H1 (cell line): ENCODE measurements around the gene CD48. TPM values are rescaled to one million over a fixed set of nuclear protein-coding genes. Genes with fewer than 3 reads are reported as not detected.

ENCODE experiments used
- CTCF ChIA-PET: fragments of 300-600 bp; sonication (Branson Sonifier 250); formaldehyde crosslinking; loops from one replicate; lab custom pipeline; 2021; ENCODE audit not compliant: partially characterized antibody; lab: Charles Lee
- POLR2A ChIA-PET: fragments of 300-600 bp; sonication (Branson Sonifier 250); formaldehyde crosslinking; loops from one replicate; lab custom pipeline; 2021; ENCODE audit warnings: inconsistent platforms; ENCODE audit not compliant: partially characterized antibody; lab: Charles Lee
- DNase-seq, 2 experiments: peaks; one replicate each; pipeline versions ENCODE4 v3.0.0 to v3.0.0-alpha.2; 2010 to 2022; ENCODE audit warnings: low spot score in 2 of 2, low read depth in 1 of 2, mixed read lengths in 1 of 2
- FAIRE-seq: peaks from 2 replicates; lab custom pipeline; 2011; peaks lifted over from hg19 to GRCh38; lab: Jason Lieb, UNC
- H2AFZ ChIP-seq: 2 replicates; pipeline ENCODE4 v1.8.1; 2012; ENCODE audit warnings: low read length, inconsistent platforms
- H2AK5ac ChIP-seq: 2 replicates; pipeline ENCODE4 v1.6.1; 2013; ENCODE audit warnings: low read depth, low read length
- H2BK120ac ChIP-seq: replicated peaks from 2 replicates; pipeline ENCODE3; 2013; ENCODE audit warnings: low read depth, low read length, inconsistent platforms
- H2BK12ac ChIP-seq: 2 replicates; pipeline ENCODE4 v1.6.1; 2013; ENCODE audit warnings: low read depth, low read length
- H2BK15ac ChIP-seq: 2 replicates; pipeline ENCODE4 v1.6.1; 2013; ENCODE audit warnings: low read length
- H2BK20ac ChIP-seq: 2 replicates; pipeline ENCODE4 v1.6.1; 2013; ENCODE audit warnings: low read length
- H2BK5ac ChIP-seq: 2 replicates; pipeline ENCODE4 v1.6.1; 2013; ENCODE audit warnings: low read depth, low read length
- H3K14ac ChIP-seq: 2 replicates; pipeline ENCODE4 v1.6.1; 2013; ENCODE audit warnings: inconsistent platforms; ENCODE audit not compliant: insufficient read length
- H3K18ac ChIP-seq: 2 replicates; pipeline ENCODE4 v1.6.1; 2013; ENCODE audit warnings: low read length; ENCODE audit errors: extremely low read depth
- H3K23ac ChIP-seq: 2 replicates; pipeline ENCODE4 v1.6.1; 2013; ENCODE audit warnings: inconsistent platforms; ENCODE audit not compliant: insufficient read length
- H3K23me2 ChIP-seq: 2 replicates; pipeline ENCODE4 v1.6.1; 2013; ENCODE audit warnings: low read depth, low read length
- H3K27ac ChIP-seq: 2 replicates; pipeline ENCODE4 v1.6.1; 2011; ENCODE audit warnings: low read depth, low read length, inconsistent platforms
- H3K27me3 ChIP-seq, 4 experiments: replicated peaks in 1 of 4; 1 replicate in 1 of 4; 2 replicates in 3 of 4; pipeline versions ENCODE4 v1.6.1 to v1.8.1; 2011 to 2013; ENCODE audit warnings: low read length in 3 of 4, mild to moderate bottlenecking in 3 of 4, inconsistent platforms in 2 of 4, mixed read lengths in 2 of 4, moderate library complexity in 1 of 4; ENCODE audit not compliant: control insufficient read depth in 3 of 4, insufficient read depth in 3 of 4; ENCODE audit errors: extremely low read depth in 1 of 4
- H3K36me3 ChIP-seq, 4 experiments: 2 replicates each; pipeline versions ENCODE4 v1.6.1 to v1.8.1; 2011 to 2013; ENCODE audit warnings: mild to moderate bottlenecking in 4 of 4, low read length in 3 of 4, moderate library complexity in 2 of 4, control low read depth in 1 of 4, inconsistent platforms in 1 of 4; ENCODE audit not compliant: insufficient read depth in 4 of 4, control insufficient read depth in 2 of 4
- H3K4ac ChIP-seq: replicated peaks from 2 replicates; pipeline ENCODE3; 2013; ENCODE audit warnings: low read length, low read depth, mixed read lengths, inconsistent platforms; ENCODE audit not compliant: insufficient read length
- H3K4me1 ChIP-seq, 4 experiments: replicated peaks in 1 of 4; 1 replicate in 1 of 4; 2 replicates in 3 of 4; pipeline versions ENCODE4 v1.6.1 to v1.8.1; 2011 to 2013; ENCODE audit warnings: low read length in 3 of 4, inconsistent platforms in 2 of 4, mixed read lengths in 1 of 4; ENCODE audit not compliant: insufficient read depth in 4 of 4, control insufficient read depth in 3 of 4
- H3K4me2 ChIP-seq, 2 experiments: 2 replicates each; pipeline versions ENCODE4 v1.6.1 to v1.8.1; 2011 to 2013; ENCODE audit warnings: low read depth in 2 of 2, low read length in 2 of 2, control low read depth in 1 of 2, inconsistent platforms in 1 of 2, mild to moderate bottlenecking in 1 of 2; ENCODE audit not compliant: insufficient read depth in 1 of 2
- H3K4me3 ChIP-seq, 4 experiments: fragments of 200-600, 300-600 bp in 1 of 4; sonication (generic), shearing (Covaris generic), sonication (Bioruptor Twin) in 1 of 4; 2 replicates each; pipeline versions ENCODE4 v1.5.1 to v1.8.1; 2011 to 2016; ENCODE audit warnings: low read length in 4 of 4, low read depth in 3 of 4, control low read depth in 2 of 4, inconsistent platforms in 2 of 4, mild to moderate bottlenecking in 2 of 4, mixed read lengths in 1 of 4, moderate library complexity in 1 of 4; ENCODE audit not compliant: insufficient read depth in 2 of 4; ENCODE audit errors: extremely low read depth in 1 of 4
- H3K56ac ChIP-seq: replicated peaks from 2 replicates; pipeline ENCODE3; 2013; ENCODE audit warnings: low read depth, mild to moderate bottlenecking, mixed read lengths, low read length, inconsistent platforms; ENCODE audit not compliant: insufficient read length
- H3K79me1 ChIP-seq: 2 replicates; pipeline ENCODE4 v1.6.1; 2013; ENCODE audit warnings: low read depth, low read length, control low read depth
- H3K79me2 ChIP-seq, 2 experiments: 2 replicates each; pipeline versions ENCODE4 v1.6.1 to v1.8.1; 2012 to 2013; ENCODE audit warnings: low read length in 2 of 2, mild to moderate bottlenecking in 2 of 2, inconsistent platforms in 1 of 2; ENCODE audit not compliant: insufficient read depth in 2 of 2, control insufficient read depth in 1 of 2
- H3K9ac ChIP-seq, 4 experiments: replicated peaks in 1 of 4; 1 replicate in 1 of 4; 2 replicates in 3 of 4; pipeline versions ENCODE4 v1.6.1 to v1.8.1; 2011 to 2013; ENCODE audit warnings: low read depth in 3 of 4, low read length in 3 of 4, control low read depth in 2 of 4, mild to moderate bottlenecking in 2 of 4, moderate library complexity in 2 of 4, inconsistent platforms in 1 of 4; ENCODE audit errors: extremely low read depth in 1 of 4
- H3K9me3 ChIP-seq, 2 experiments: 2 replicates each; pipeline versions ENCODE4 v1.6.1 to v1.8.1; 2012 to 2013; ENCODE audit warnings: mild to moderate bottlenecking in 2 of 2, moderate library complexity in 2 of 2, control low read depth in 1 of 2, inconsistent platforms in 1 of 2, low read depth in 1 of 2, low read length in 1 of 2, mixed read lengths in 1 of 2; ENCODE audit not compliant: insufficient read depth in 2 of 2
- H4K20me1 ChIP-seq, 2 experiments: replicated peaks in 1 of 2; 2 replicates each; pipeline versions ENCODE3 to v1.8.1; 2011 to 2013; ENCODE audit warnings: inconsistent platforms in 2 of 2, low read length in 2 of 2, mild to moderate bottlenecking in 1 of 2; ENCODE audit not compliant: insufficient read depth in 2 of 2, control insufficient read depth in 1 of 2
- H4K5ac ChIP-seq: 2 replicates; pipeline ENCODE4 v1.6.1; 2013; ENCODE audit warnings: low read length, low read depth, mixed read lengths, inconsistent platforms; ENCODE audit not compliant: insufficient read length
- H4K8ac ChIP-seq: 2 replicates; pipeline ENCODE4 v1.8.0; 2013; ENCODE audit warnings: mild to moderate bottlenecking, moderate library complexity, low read length, inconsistent platforms; ENCODE audit not compliant: insufficient read depth; ENCODE audit errors: extremely low read depth
- H4K91ac ChIP-seq: replicated peaks from 2 replicates; pipeline ENCODE3; 2013; ENCODE audit warnings: low read length, mixed read lengths, inconsistent platforms; ENCODE audit not compliant: insufficient read length
- BRCA1 ChIP-seq: IDR thresholded peaks from 2 replicates; pipeline ENCODE4 v1.6.1; 2012; ENCODE audit warnings: low read depth, low read length, improper control_type of control experiment
- CHD2 ChIP-seq: IDR thresholded peaks from 2 replicates; pipeline ENCODE4 v1.6.1; 2012; ENCODE audit warnings: low read length, improper control_type of control experiment
- CTBP2 ChIP-seq: IDR thresholded peaks from 2 replicates; pipeline ENCODE4 v1.7.0; 2011; ENCODE audit warnings: borderline replicate concordance, mild to moderate bottlenecking, moderate library complexity, mixed read lengths, low read length; ENCODE audit not compliant: insufficient read depth, insufficient read length
- EZH2 ChIP-seq: fragments of 200-600 bp; sonication (generic); IDR thresholded peaks from 2 replicates; pipeline ENCODE4 v1.7.1; 2012; ENCODE audit warnings: low read depth, mild to moderate bottlenecking, moderate library complexity, low read length, inconsistent platforms; ENCODE audit not compliant: severe bottlenecking
- GABPA ChIP-seq: IDR thresholded peaks from 2 replicates; pipeline ENCODE4 v1.6.1; 2011; ENCODE audit warnings: mild to moderate bottlenecking, low read length, moderate library complexity, borderline replicate concordance; ENCODE audit not compliant: insufficient read depth
- JUN ChIP-seq: IDR thresholded peaks from 2 replicates; pipeline ENCODE4 v1.6.1; 2011; ENCODE audit warnings: low read depth, mild to moderate bottlenecking, improper control_type of control experiment, low read length
- JUND ChIP-seq: IDR thresholded peaks from 2 replicates; pipeline ENCODE4 v1.6.1; 2011; ENCODE audit warnings: mild to moderate bottlenecking, improper control_type of control experiment, low read length
- RNF2 ChIP-seq: fragments of 200-900, 300-1000 bp; sonication (generic); IDR thresholded peaks from 2 replicates; pipeline ENCODE4 v1.7.1; 2016; ENCODE audit warnings: borderline replicate concordance, low read depth, mild to moderate bottlenecking, antibody characterized with exemption, low read length; ENCODE audit not compliant: poor library complexity, severe bottlenecking; ENCODE audit errors: missing control alignments
- SUZ12 ChIP-seq: fragments of 200-600 bp; sonication (generic); IDR thresholded peaks from 2 replicates; pipeline ENCODE4 v1.6.1; 2012; ENCODE audit warnings: mild to moderate bottlenecking, inconsistent platforms, low read length, moderate library complexity, mixed read lengths
- WGBS, 2 experiments: shearing (Covaris generic) in 1 of 2; methylation state at CpG; one replicate each; pipeline versions ENCODE4 v1.1.6 to v1.1.7; 2013 to 2015; ENCODE audit warnings: low lambda C conversion rate in 2 of 2, mixed read lengths in 2 of 2, inconsistent platforms in 1 of 2, low coverage in 1 of 2, missing lambda C conversion rate in 1 of 2; ENCODE audit not compliant: insufficient replicate concordance in 2 of 2, insufficient coverage in 1 of 2, insufficient read length in 1 of 2; ENCODE audit errors: extremely low coverage in 1 of 2, missing lambda C conversion rate in 1 of 2; 5-methylcytosine and 5-hydroxymethylcytosine counted together
- polyA plus RNA-seq, 7 experiments: library from polyadenylated mRNA; depleted of rRNA in 3 of 7; stranded (reverse) in 5 of 7; unstranded in 2 of 7; fragments of >200 nt in 5 of 7; fragments of 200-250 nt in 2 of 7; gene quantifications; 1 replicate in 5 of 7; 2 replicates in 1 of 7; 4 replicates in 1 of 7; pipeline versions ENCODE4 v1.2.1 to v1.2.3, GENCODE V29; 2011 to 2013; ENCODE audit warnings: missing spikeins in 2 of 7, mixed read lengths in 2 of 7
- total RNA-seq: library from RNA; stranded (reverse); fragmentation: NEBNext Ultra II Directional; extraction: Animal tissue kit (Norgen Biotek cat#: 25700); gene quantifications from 2 replicates; pipeline ENCODE4 v1.2.1, GENCODE V29; 2021
- TF ChIP-seq, protein P1 (sequence below): IDR thresholded peaks from 2 replicates; pipeline ENCODE4 v1.6.1; 2012; ENCODE audit warnings: low read length, inconsistent platforms
- TF ChIP-seq, protein P2 (sequence below): IDR thresholded peaks from 2 replicates; pipeline ENCODE4 v1.6.1; 2011; ENCODE audit warnings: low read depth, mild to moderate bottlenecking, low read length; ENCODE audit not compliant: insufficient read depth

Gene CD48
- total and polyA plus RNA-seq, 2 of the 8 experiments (the other 6 are each of a cell fraction or from before 2014, with no cell fraction given), result 0.08 TPM; not detected in 1

DNA sequence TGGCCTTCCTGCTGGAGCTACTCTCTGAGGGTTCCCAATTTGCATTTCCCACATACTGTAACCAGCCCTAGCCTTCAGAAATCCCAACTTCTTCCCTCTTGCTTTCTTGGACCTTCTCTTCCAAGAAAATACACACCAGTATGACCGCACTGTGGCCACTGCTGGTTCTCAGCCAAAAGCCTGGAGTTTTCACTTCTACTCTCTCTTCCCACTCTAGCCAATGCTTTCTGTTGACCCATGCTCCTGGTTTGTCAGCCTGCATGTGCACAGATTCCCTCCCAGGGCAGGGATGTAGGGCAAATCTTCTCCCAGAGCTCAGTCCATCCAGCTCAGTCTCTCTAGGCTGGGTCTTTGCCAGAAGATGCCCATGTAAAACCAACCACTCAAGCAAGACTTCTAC is 65.4 kb downstream of the CD48 start:
- Histone ChIP-seq H3K9ac (no peak overlapping the region), H3K14ac (no peak overlapping the region), H4K20me1 (no peaks in the 10 kb centered on the region), H2BK120ac (no peak overlapping the region), H2AK5ac (no peak overlapping the region), H4K91ac (no peak overlapping the region), H3K36me3 (no peaks in the 10 kb centered on the region), H2BK5ac (no peak overlapping the region), H2BK12ac (peak overlapping the region; percentile 9; the same call in 1 of the 2 replicates), H4K5ac (no peak overlapping the region), H4K8ac (no peak overlapping the region), H3K27ac (no peak overlapping the region), H3K9me3 (no peaks in the 10 kb centered on the region), H3K79me2 (no peaks in the 10 kb centered on the region), H3K4ac (no peak overlapping the region), H3K4me1 (peaks cover 0 to under 1% (median 0%) of the 10 kb centered on the region in 4 experiments; a peak in 1 of 7 replicates), H3K18ac (no peak overlapping the region), H3K4me3 (no peak overlapping the region), H3K23ac (no peak overlapping the region), H2AFZ (no peak overlapping the region), H2BK20ac (no peak overlapping the region), H3K27me3 (peaks cover 0 to 3% (median 0%) of the 10 kb centered on the region in 4 experiments; a peak in 1 of 7 replicates), H3K4me2 (no peak overlapping the region), H3K23me2 (no peaks in the 10 kb centered on the region), H3K79me1 (no peaks in the 10 kb centered on the region), H2BK15ac (no peak overlapping the region), H3K56ac (no peak overlapping the region)
- ChIA-PET CTCF (interaction anchor here (1.5 to 2.1 kb wide), 2 partner anchors 14 to 29 kb away, joined by 3 to 8 read pairs; no protein-coding TSS in a partner anchor), POLR2A (interaction anchor here (1.1 kb wide), 1 partner anchor 374 kb away, joined by 3 read pairs; the partner anchor contains the start of gene F11R)
- 79% methylated on average over 1 of the region's 1 CpG; no CpG with 5 or more reads in 1 of the 2 experiments for WGBS, 2 experiments
- no peak for DNase-seq
- FAIRE-seq, result no peak
- TF ChIP-seq GABPA, result no peak
- no peak for TF ChIP-seq JUN
- no peak for TF ChIP-seq SUZ12
- TF ChIP-seq, protein P1, sequence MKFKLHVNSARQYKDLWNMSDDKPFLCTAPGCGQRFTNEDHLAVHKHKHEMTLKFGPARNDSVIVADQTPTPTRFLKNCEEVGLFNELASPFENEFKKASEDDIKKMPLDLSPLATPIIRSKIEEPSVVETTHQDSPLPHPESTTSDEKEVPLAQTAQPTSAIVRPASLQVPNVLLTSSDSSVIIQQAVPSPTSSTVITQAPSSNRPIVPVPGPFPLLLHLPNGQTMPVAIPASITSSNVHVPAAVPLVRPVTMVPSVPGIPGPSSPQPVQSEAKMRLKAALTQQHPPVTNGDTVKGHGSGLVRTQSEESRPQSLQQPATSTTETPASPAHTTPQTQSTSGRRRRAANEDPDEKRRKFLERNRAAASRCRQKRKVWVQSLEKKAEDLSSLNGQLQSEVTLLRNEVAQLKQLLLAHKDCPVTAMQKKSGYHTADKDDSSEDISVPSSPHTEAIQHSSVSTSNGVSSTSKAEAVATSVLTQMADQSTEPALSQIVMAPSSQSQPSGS, result no peak
- TF ChIP-seq RNF2, result no peak
- TF ChIP-seq JUND, result no peak
- TF ChIP-seq CTBP2, result no peak
- no peak for TF ChIP-seq EZH2
- TF ChIP-seq CHD2, result no peak
- TF ChIP-seq BRCA1, result no peak
- TF ChIP-seq, protein P2, sequence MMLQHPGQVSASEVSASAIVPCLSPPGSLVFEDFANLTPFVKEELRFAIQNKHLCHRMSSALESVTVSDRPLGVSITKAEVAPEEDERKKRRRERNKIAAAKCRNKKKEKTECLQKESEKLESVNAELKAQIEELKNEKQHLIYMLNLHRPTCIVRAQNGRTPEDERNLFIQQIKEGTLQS, result no peak
